ENCODE measurements around the gene CCDC197.

Gene CCDC197

DNA sequence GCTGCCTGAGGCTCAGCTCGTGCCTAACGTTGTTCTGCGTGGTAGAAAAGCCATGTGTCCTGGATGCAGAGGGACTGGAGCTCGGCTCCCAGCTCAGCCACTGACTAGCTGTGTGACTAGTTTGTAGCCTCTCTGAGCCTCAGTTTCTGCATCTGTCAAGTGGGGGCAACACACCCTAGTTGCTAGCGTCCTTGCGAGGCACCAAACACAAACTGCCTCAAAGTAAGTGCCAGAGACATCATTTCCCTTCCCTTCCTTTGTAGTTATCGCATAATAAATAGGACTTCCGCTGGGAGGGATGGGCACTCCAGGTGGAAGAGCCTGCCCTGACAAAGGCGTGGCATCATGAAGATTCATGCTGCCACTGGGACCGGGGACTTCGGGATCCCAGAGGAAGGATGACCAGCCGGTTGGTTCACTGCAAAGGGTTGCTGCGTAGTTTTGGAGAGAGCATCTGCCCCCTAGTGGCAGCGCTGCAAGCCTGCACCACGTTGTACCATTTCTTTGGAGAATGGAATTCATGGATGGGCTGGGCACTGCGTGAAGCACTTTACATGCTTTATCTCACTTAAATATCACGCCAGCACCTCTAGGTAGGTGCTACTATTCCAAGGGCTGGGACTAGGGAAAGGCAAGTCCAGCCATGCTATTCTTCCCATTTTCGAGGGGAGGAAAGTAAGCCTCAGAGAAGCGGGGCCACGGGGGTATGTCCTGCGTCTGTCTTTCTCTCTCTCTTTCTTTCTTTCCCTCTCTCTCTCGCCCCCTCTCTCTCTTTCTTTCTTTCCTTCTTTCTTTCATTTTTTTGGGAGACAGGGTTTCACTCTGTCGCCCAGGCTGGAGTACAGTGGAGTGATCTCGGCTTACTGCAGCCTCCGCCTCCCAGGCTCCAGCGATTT is 4.6 kb downstream of the CCDC197 start:
- ATAC-seq, result peak; percentile 58 to 74

DNA sequence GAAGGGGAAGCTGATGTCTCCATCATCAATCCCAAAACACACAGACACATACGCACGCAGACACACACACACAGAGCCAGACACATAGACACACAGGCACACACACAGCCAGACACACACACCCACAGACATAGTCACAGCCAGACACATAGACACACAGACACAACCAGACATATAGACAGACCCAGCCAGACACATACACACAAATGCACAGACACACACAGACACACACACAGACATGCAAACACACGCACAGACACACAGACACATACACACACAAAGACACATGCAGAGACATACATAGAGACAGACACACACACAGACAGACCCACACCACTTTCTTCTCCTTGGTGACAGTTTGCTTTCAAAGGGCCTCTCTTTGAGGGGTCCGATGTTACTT is 6.3 kb downstream of the CCDC197 start:
- ATAC-seq, result no peak

DNA sequence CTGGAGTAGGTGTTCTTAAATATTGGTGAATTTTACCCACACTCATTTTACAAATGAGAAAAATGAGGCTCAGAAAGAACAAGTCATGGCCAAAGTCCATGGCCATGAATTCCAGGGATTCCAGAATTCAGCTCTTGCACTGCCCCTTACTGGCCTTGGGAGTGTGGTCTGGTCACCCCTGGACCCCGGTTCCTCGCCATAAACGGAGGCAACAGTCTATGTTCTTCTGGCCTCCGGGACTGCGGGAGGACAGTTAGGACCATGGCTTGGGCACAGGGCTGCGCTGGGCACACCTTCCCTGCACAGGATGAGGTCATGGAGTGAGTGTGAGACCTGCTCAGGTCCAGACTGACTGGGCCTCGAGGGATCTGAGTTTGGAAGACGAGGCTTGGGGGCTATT is 6.9 kb downstream of the CCDC197 start:
- no peak for ATAC-seq

DNA sequence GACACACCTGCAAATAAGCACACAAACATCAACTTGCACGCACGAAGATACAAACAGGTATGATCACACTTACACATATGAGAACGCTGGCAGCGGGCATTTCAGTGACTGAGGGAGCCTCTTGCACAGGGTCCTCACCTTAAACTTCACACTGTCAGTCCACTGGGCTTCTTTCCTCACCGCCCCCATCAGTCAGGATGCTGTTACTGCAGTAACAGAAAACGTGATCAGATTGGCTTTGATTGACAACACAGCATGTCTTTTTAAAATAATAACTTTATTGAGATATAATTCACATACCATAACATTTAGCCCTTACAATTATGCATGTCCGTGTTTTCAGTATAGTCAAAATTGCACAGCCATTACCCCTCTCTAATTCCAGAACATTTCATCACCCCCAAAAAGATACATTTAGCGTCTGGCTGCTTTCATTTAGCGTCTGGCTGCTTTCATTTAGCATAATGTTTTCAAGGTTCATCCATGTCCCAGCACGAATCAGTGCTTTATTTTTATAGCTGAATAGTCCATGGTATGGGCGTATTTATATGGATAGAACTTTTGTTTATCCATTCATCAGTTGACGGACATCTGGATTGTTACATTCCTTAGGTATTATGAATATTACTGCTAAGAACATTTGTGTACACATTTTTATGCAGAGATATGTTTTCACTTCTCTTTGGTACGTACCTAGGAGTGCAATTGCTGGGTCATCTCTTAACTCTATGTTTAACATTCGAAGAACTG is 8.4 kb downstream of the CCDC197 start:
- ATAC-seq, result peak; percentile 17

DNA sequence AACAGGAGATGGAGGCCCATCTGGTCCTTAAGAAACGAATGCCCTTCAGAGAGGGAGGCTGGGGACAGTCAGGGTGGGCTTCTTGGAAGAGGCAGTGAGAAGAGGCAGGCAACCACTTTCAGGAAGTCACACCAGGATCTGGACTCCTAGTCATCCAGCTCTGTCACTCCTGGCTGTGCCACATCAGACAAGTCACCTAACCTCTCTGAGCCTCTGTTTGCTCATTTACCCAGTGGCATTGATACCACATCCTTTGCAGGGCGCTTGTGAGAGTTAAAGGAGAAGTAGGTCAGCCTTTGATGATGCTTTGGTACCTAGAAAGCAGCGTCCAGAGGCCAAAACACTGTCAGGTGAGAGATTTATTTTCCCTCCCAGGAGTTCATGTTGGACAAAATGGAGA is 11.1 kb downstream of the CCDC197 start:
- peak in 1 of 2 donors; percentile 46 for ATAC-seq

DNA sequence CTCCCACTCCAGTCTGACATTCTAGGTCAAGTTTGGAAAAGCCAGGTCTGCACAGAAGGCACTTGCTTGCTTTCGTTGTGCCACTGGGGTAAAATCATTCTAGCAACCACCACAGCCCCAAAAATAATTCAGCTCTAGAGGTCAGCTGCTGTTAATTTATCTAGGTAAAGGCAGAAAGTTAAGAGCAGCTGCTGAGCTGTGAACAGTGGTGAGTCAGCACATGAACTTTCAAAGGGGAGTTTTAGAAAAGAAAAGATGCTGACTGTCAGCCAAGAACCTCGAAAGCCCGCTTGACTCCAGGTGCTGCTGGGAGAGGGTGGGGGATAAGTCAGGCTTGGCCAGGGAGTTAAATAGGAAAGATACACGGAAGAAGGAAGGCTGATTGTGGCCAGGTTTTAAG is 12.7 kb downstream of the CCDC197 start:
- peak; percentile 57 to 69 for ATAC-seq

DNA sequence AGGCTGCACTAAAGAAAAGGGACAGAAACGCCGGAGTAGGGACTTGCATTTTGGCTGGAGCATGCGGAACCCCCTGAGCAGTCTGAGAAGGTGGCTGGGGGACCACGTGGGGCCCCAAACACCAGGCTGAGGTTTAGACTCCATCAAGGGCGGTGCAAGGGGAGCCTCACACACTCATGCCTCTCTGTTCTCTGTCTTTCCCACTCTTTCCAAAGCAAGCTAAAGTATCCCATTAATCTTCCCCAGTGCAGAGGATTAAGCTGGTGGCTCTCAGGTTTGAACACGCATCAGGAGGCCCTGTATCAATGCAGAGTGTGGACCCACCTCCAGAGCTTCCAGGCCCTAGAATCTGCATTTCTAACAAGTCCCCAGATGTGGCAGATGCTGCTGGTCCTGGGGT is 13.5 kb downstream of the CCDC197 start:
- ATAC-seq, result no peak

DNA sequence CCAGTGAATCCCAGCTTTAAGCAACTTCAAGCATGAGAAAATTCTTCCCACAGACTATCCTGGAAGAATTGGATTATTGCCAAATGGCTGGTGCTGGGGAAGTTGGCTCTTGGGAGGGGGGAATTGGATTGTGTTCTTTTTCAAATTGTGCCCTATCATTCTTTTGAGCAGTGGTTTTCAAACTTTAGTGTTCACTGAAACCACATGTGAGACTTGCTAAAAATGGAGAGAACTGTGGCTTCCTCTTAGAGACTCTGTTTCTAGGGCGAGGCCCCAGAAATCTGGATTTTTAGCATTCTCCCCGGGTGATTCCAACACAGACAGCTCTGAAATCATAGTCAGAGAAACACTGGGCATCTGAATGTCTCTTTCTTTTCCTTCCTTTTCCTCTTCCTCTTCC is 14.7 kb downstream of the CCDC197 start:
- peak in 1 of 2 donors; percentile 25 for ATAC-seq

DNA sequence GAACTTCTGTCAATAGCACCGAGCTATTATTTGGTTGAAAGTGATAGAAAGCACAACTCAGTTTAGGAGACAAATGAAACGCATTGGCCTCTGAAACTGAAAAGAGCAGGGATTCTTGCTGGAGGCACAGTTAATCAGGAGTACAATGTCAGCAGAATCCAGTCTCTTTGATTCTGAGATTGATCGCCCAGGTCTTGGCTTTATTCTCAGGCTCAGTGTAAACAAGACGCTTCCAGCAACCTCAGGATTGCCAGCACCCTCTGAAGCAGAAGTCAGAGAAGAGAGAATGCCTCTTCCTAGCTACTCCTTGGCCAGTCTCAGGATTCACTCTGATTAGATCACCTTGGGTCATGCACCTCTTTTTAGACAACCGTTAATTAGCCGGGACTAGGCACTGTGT is 17.3 kb downstream of the CCDC197 start:
- no peak for ATAC-seq

DNA sequence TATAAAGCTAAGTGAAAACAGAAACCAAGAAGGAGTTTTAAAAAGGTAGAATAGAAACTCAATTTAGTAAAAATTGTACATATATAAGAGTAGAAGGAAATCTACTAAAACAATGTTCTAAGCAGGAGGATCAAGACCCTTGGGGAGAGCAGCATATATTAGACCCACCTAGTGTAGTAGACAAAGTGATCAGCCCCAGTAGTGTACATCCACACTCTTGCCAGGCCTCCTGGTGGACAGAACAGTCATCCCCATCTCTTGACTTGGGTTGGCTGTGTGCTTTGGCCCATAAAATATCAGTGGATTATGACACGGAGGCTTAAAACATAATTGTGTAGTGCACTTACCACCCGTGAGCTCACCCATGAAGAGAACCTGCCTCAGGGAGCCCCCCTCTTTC is 18.1 kb downstream of the CCDC197 start:
- no peak for ATAC-seq

DNA sequence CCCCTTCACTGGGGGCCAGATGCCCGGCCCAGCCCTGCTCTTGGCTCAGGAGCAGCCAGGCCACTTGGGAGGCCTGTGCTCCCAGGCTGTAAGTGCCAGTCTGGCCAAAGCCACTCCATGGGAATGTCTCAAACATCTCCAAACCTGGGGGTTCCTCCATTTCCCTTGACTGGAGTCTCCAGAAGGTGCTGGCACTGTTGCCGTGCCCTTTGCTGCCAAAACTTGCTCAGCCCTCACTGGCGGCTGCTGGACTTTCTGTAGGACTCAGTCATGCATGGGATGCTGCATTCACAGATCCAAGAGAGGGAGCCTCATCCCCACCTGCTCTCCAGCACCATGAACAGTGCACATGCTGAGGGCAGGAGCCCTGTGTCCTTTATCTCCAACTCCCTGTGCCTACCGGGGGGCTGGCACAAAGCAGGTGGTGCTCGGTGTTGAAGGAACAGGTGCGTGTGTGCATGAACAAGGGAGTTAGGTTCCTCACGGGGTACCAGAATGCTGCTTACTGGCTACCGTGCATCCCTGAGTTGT is 19.4 kb downstream of the CCDC197 start:
- no peak for ATAC-seq

DNA sequence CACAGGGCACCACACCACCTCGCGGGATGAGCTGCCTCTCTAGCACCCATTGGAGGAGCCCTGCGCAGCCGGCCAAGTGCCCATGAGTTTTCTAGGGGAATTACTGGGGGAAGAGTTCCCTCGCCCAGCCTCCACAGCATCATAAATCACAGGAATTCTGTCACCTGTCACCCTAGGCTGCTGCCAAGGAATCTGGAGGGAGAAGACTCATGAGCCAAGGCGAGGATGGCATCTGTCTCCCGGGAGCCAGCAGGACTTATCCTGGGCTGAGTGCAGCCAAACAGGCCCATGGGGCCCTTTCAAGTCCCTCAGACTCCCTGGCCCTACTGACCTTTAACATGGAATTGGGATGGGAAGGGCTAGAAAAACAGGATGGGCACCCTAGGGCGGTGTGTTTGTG is 21.2 kb downstream of the CCDC197 start:
- ATAC-seq, result no peak

DNA sequence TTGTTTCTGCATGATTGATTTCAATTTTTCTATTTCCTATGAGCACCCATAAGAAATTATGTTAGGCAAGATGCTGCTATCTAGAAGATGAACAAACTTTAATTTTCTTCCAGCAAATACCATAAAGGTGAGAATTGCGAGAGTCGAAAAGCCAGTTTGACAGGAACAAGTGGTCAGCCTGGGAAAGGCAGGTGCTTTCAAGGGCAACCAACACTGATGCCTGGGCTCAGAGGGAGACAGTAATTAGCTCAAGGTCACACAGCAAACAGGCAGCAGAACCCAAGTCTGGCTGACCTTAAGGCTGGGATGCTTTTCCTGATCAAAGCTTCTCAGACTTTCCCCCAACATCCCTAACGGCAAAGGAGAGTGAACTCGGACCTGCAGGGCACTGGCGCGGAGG is 22.2 kb downstream of the CCDC197 start:
- no peak for ATAC-seq

DNA sequence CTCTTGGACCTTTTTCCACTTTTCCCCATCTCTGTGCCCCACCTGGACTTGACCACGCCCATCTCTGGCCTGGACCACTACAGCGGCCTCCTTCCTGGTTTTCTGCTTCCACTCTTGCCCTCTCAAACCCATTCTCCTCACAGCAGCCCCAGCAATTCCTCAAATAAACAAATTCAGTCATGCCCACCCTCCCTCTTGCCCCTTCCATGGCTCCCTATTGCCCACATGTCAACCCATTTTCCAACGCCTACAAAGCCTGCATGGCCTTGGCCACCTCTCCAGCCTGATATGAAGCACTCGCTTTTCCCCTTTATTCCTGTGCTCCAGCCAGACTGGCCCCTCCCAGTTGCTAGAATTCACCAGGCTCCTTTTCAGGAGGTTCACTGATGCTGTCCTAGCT is 23.2 kb downstream of the CCDC197 start:
- ATAC-seq, result no peak

DNA sequence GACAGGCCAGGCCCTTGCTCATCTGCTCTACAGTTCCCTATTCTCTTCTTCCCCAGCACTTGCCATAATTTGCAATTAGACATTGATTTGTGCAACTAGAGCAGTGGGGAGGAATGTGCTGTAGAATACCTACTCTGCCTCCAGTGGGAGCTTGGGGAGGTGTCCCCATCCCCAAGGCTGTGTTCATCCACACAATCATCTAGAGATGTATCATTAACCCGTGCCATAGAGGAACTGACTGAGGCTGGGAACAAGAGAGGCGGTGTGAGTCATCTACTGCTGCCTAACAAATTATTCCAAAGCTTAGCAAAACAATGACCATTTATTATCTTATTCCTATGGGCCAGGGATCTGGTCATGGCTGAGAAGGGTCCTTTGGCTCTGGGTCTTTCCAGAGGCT is 23.9 kb downstream of the CCDC197 start:
- ATAC-seq, result no peak

DNA sequence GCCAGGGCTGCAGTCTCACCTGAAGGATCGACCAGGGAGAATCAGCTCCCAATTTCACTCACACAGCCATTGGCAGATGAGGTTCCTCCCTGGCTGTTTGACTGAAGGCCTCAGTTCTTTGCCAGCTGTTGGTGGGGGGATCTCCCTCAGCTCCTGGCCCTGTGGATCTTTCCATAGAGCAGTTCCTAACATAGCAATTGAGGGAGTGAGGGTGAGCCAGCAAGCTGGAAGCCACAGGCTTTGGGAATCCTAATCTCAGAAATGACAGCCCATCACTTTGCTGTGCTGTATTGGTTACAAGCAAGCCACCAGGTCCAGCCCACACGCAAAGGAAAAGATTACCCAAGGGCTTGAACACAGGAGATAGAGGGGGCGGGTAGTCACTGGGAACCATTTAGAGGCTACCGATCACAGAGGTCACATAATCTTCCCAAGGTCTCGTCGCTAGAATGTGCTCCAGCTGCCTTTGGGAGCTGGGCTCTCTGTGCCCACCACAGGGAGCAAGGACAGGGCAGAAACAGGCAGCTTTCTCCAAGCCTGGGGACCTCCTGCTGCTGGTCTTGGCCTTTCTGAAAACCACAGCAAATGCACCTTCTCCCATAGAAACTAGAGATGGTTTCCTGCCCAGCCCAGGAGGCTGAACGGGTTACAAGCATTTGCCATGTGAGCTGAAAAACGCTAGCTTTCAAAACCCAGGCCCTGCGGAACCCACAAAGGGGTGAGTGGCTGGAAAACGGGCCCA is 24.5 kb downstream of the CCDC197 start:
- ATAC-seq, result no peak

DNA sequence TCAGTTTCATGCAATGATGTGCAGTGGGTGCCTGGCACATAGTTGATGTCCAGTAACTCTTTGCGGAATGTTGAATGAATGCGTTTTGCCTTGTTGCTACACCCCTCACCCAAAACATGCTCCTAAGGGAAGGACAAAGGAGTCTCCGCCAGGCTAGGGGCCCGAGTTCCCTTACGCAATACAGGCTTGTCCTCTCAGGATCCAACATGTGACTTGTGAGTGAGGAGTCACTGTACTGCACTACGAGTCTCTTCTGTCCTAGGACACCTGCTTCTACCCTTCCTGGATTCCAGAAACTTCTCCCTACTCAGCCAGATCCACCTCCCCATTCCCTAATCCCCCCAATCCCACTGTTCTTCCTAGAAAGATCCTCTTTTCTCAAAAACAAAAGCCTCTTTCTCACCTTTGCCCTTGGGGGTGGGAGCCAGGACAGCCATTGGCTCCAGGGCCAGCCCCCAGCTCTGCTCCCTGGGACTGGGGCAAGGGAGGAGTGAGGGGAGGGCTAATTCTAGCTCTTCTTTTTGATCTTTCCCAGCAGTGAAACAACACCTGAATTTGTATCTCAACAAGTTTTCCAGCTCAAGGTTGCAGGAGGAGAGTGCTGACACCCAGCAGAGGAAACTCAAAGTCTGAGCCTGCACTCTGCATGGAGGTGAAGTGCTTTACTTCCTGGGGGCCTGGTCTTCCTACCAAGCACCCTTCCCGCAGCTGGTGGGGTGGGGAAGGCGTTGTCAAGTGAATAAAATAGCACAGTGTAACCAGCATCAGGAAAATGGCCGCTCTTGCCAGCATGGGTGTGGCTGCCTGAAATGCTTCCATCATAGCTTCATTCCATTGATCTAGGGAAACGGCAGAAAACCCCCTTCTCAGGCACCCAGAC is 25.7 kb downstream of the CCDC197 start:
- ATAC-seq, result no peak

DNA sequence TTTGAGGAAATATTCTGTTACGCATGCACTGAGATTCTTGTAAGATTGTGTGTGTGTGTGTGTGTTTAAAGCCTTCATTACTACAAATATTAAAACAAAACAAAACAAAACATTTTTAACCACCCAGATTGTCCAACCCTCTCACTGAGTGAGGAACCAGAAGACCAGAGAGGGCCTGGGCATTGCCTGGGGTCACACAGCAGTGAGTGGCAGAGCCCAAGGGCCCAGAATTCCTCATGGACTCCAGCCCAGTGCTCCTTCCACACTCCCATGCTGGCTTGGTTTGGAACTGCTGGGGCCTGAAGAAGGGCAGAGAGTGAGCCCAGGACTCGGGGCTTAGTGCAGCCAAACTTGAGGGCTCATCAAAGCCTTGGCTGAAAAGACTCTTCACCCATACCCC is 27.4 kb downstream of the CCDC197 start:
- no peak for ATAC-seq

DNA sequence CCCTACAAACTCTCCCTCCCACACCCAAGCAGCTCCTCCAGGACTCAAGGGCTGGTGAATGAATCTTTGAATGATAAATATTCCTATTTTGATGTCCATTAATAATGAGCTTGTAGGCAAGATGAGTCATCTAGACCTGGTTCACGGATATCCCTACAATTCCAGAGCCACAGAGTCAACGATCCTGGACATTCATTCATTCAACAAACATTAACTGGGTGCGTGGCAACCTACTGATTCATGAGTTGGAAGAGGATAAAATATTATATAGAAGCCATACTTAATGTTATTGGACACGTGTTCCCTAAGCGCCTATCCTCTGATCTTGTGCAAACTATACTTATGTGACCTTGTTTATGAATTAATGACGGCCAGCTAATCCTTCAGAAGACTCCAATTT is 28.6 kb downstream of the CCDC197 start:
- ATAC-seq, result no peak

DNA sequence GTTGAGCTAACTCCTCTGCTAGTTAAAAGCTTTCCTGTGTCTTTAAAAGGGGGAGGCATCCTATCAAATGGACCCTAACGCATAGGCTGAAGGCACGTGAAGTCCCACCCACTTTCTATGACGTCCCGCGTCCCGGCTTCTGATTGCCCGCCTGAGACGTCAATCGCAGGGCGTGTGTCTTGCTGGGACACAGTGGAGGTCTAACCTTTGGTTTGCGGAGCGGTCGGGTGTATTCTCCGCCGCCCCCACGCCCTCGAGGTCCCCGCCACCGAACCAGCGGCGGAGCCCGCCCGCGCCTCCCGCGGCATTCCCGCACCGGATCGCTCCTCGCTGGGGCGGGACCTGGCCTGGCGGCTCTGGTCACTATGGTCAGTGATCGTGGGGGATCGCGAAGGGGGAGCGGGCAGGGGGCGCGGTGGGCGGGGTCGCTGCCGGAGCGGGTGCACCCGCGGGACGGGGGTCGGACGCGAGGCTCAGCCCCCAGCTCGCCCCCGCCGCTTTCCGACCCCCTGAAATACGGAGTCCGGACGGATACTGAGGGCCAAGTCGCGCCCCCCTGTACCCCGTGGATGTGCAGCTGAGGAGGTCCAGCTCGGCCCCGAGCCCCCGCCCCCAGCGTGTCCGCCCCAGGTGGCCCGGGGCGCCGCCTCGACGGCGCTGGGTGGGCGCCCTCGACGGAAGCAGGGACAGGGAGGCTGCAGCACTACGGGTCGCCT is 29.2 kb downstream of the CCDC197 start, which contains the start of gene OTUB2:
Gene OTUB2, plus strand, starts transcription at position 168 of the 716 bp plus-strand sequence. Its CDS starts 198 bp downstream, at position 366.
- peak; percentile 99 to 100 for ATAC-seq

DNA sequence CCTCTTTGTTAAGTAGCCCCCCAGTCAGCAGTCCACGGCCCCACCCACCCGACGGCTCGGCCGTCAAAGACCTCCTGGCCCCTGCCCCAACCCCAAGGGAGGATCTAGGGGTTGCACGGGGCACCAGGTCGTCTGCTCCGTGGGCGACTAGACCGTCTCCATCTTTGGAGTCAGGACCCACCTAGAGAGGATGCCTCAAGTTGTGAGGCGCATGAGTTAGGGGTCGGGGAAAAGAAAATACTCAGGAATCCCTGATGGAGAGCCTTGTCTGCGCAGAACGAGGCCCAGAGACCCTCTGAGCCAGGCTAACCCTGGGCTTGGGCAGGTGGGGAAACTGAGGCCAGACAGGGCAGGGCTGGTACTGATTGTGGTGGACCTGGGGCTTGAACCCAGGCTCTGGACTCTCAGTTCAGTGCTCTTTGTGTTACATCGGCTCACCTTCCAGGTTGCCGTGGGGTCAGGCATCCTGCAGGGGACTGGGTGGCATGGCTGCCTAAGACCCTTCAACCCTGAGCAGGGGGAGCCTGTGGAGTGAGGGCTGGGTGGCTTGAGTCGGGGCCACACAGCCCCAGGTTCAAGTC is 29.9 kb downstream of the CCDC197 start:
- ATAC-seq, result no peak

Measured in activated CD4-positive, CD25-positive, alpha-beta regulatory T cell treated with anti-CD3 and anti-CD28 coated beads, Interleukin-2, amount 50 U/mL, for 24 hours (primary cell).